T-cell (primary cell): Measurements from ENCODE around the gene NUP210. TPM values are rescaled to one million over a fixed set of nuclear protein-coding genes. Genes with fewer than 3 reads are reported as not detected.

Source experiments
- ATAC-seq, 4 experiments: fragments of 200-7000 bp in 3 of 4; fragments of 150-1000 bp in 1 of 4; cut with Tn5 transposase; replicated peaks in 1 of 4; 1 replicate in 3 of 4; 2 replicates in 1 of 4; pipeline ENCODE4 v1.10.0; 2021; ENCODE audit warnings: moderate library complexity in 3 of 4, mild to moderate bottlenecking in 2 of 4, moderate number of reproducible peaks in 1 of 4
- CTCF ChIA-PET, 2 donors: fragments of 300-600 bp; sonication (Branson Sonifier 250); formaldehyde crosslinking; loops; one replicate each; lab custom pipeline; 2022; ENCODE audit warnings: antibody characterized with exemption in 2 of 2; lab: Charles Lee
- POLR2A ChIA-PET, 2 donors: fragments of 300-600 bp; sonication (Branson Sonifier 250); formaldehyde crosslinking; loops; one replicate each; lab custom pipeline; 2022; ENCODE audit warnings: antibody characterized with exemption in 2 of 2; lab: Charles Lee
- DNase-seq, 35 experiments: peaks; one replicate each; pipeline versions ENCODE4 v3.0.0 to v3.0.0-alpha.2; 2013 to 2023
- H3K27ac ChIP-seq: one replicate; pipeline ENCODE4 v1.5.1; 2013; ENCODE audit warnings: low read length
- H3K27me3 ChIP-seq, 2 experiments: replicated peaks in 1 of 2; 1 replicate in 1 of 2; 2 replicates in 1 of 2; pipeline versions ENCODE4 v1.6.1 to v1.7.0; 2013; ENCODE audit warnings: low read length in 1 of 2, mixed read lengths in 1 of 2; ENCODE audit not compliant: control insufficient read depth in 2 of 2, insufficient read depth in 2 of 2; ENCODE audit errors: extremely low read depth in 1 of 2
- H3K36me3 ChIP-seq, 2 donors: 1 replicate in 1 of 2; 2 replicates in 1 of 2; pipeline versions ENCODE4 v1.6.1 to v1.7.0; 2013; ENCODE audit warnings: low read length in 1 of 2; ENCODE audit not compliant: control insufficient read depth in 2 of 2, insufficient read depth in 1 of 2; ENCODE audit errors: extremely low read depth in 1 of 2
- H3K4me1 ChIP-seq, 2 experiments: 1 replicate in 1 of 2; 2 replicates in 1 of 2; pipeline versions ENCODE4 v1.6.1 to v1.7.0; 2013; ENCODE audit warnings: low read length in 2 of 2, mixed read lengths in 1 of 2; ENCODE audit not compliant: insufficient read depth in 2 of 2, control insufficient read depth in 1 of 2; ENCODE audit errors: extremely low read depth in 1 of 2
- H3K4me3 ChIP-seq, 2 donors: 1 replicate in 1 of 2; 2 replicates in 1 of 2; pipeline versions ENCODE4 v1.5.1 to v1.7.0; 2013; ENCODE audit warnings: mild to moderate bottlenecking in 2 of 2, low read length in 1 of 2, moderate library complexity in 1 of 2; ENCODE audit not compliant: control insufficient read depth in 1 of 2; ENCODE audit errors: extremely low read depth in 1 of 2
- H3K9me3 ChIP-seq: 2 replicates; pipeline ENCODE4 v1.7.0; 2013
- H3K27ac Mint-ChIP-seq, 2 donors: one replicate each; pipeline ENCODE4 v1.8.0; 2020 to 2021; ENCODE audit warnings: mild to moderate bottlenecking in 2 of 2, mixed read lengths in 2 of 2
- H3K27me3 Mint-ChIP-seq, 2 donors: one replicate each; pipeline ENCODE4 v1.8.0; 2021 to 2022; ENCODE audit warnings: mixed read lengths in 2 of 2
- H3K36me3 Mint-ChIP-seq: one replicate; pipeline ENCODE4 v1.8.0; 2021; ENCODE audit warnings: mixed read lengths
- H3K4me1 Mint-ChIP-seq, 3 donors: one replicate each; pipeline ENCODE4 v1.8.0; 2020 to 2022; ENCODE audit warnings: mixed read lengths in 3 of 3, mild to moderate bottlenecking in 1 of 3
- H3K4me3 Mint-ChIP-seq, 3 donors: one replicate each; pipeline ENCODE4 v1.8.0; 2020 to 2022; ENCODE audit warnings: mild to moderate bottlenecking in 3 of 3, mixed read lengths in 3 of 3, moderate library complexity in 3 of 3
- H3K9me3 Mint-ChIP-seq, 3 donors: one replicate each; pipeline ENCODE4 v1.8.0; 2020 to 2022; ENCODE audit warnings: mixed read lengths in 3 of 3
- WGBS: methylation state at CpG from one replicate; pipeline ENCODE4 v1.1.5; 2013; ENCODE audit warnings: missing lambda C conversion rate; ENCODE audit not compliant: insufficient coverage; 5-methylcytosine and 5-hydroxymethylcytosine counted together
- total RNA-seq, 35 experiments: library from RNA in 6 of 35; stranded (reverse) in 6 of 35; fragments of 120-200 nt in 1 of 35; gene quantifications; one replicate each; pipeline versions ENCODE4 v1.2.1 to v1.2.4 and lab custom pipeline; 2013 to 2026

Gene NUP210
- total RNA-seq, result 100 to 1,000 TPM; 117 to 148 (median 125) TPM
- 133 TPM for total RNA-seq (2013)
- total RNA-seq (lab: John Stamatoyannopoulos, UW), result 92.9 to 554 (median 344) reads per million in 29 experiments

DNA sequence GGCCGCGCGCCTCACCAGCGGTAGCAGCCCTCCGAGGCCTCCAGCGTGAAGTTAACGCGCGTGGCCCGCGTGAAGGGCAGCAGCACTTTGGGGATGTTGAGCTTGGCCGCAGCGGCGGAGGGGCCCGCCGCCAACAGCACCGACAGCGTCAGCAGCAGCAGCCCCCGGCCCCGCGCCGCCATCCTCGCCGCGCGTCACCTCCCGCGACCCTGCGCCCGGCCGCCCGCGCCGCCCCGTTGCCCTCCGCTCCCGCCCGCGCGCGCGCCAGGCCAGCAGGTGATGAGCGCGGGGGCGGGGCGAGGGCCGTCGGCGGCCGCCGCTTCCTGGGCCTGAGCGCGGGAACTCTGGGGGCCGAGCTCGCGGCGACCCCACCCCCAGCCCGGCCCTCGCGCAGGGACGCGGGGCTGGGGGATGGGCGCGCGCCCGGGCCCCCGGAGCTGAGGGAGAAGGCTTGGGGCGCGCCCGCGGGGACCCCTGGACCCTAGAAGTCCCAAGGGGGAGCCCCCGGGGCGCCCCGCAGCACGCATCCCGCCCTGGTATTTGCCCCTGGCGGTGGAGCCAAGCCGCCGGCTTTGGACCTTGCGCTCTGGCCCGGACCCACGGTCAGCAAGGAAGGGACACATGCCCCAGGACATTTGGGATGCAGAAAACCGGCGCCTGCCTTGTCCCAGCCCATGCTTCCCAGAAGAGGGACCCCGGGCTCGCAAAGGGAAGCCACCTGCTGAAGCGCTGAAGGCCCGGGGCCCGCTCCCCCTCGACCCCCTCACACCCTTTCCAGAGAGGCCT lies at the start of gene NUP210:
Gene NUP210 (minus strand): TSS at position 278 of the 786 bp plus-strand sequence. CDS start 96 bp downstream, at position 182.
- Mint-ChIP-seq H3K27me3 (no peaks in the 10 kb centered on the region), H3K9me3 (no peaks in the 10 kb centered on the region), H3K4me1 (peaks cover 70 to 73% (median 73%) of the 10 kb centered on the region in 3 donors), H3K27ac (peak within 1 kb of the TSS; percentile 97 to 99), H3K36me3 (no peaks in the 10 kb centered on the region), H3K4me3 (peak within 1 kb of the TSS; percentile 92 to 98 (median 94))
- H3K36me3 ChIP-seq, result no peaks in the 10 kb centered on the region
- peak within 1 kb of the TSS; percentile 97 for H3K27ac ChIP-seq
- DNase-seq (peak in 18 of 35 experiments; percentile 14 to 69 (median 38)), ATAC-seq (peak in 3 of 4 experiments; percentile 56 to 61 (median 59))
- no peaks in the 10 kb centered on the region for H3K9me3 ChIP-seq
- POLR2A ChIA-PET, result interaction anchor here in 1 of 2 donors (0.8 kb wide), 1 partner anchor 33 kb away, joined by 3 read pairs; no protein-coding TSS in a partner anchor
- CTCF ChIA-PET, result interaction anchor here (0.6 to 6.2 kb wide), 6 partner anchors 8 to 328 kb away, joined by 3 to 56 read pairs (median 4); partner anchors contain the start of gene HDAC11 (in 1 of the 2)
- peaks cover 48 to 64% of the 10 kb centered on the region in 2 experiments for H3K4me1 ChIP-seq
- under 1% methylated on average over 87 of the region's 90 CpGs for WGBS
- peak within 1 kb of the TSS; percentile 75 to 80 for H3K4me3 ChIP-seq
- H3K27me3 ChIP-seq, result no peaks in the 10 kb centered on the region

DNA sequence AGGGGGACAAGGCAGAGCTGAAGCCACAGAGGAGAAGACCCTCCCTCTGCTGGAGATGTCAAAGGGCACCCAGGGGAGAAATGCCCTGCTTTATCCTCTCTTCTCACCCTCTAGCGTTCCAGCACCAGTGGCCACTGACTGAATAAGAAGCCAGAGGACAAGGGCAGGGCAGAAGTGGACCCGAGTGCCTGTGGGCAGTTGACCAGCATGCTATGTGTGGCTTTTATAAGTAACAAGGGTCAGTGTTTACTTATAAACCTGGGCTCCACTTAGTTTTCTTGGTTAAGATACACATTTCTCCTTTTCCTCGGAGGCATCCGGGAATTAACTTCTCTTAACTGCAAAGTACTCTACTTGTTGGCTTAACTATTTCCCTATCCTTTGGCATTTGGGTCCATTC lies 46.7 kb upstream of the NUP210 start:
- CTCF ChIA-PET, result interaction anchor here (0.5 to 0.7 kb wide), 2 partner anchors 13 to 459 kb away, joined by 3 read pairs; partner anchors contain the start of gene HDAC11 (in 1 of the 2)
- no peaks in the 10 kb centered on the region for H3K9me3 Mint-ChIP-seq
- ATAC-seq (no peak), DNase-seq (no peak)
- Histone ChIP-seq H3K4me1 (no peaks in the 10 kb centered on the region), H3K36me3 (no peaks in the 10 kb centered on the region), H3K27me3 (peaks cover 2 to 35% of the 10 kb centered on the region in 2 experiments), H3K9me3 (no peaks in the 10 kb centered on the region), H3K4me3 (no peak overlapping the region), H3K27ac (no peak overlapping the region)
- H3K4me3 Mint-ChIP-seq, result no peak overlapping the region
- H3K36me3 Mint-ChIP-seq, result no peaks in the 10 kb centered on the region
- peaks cover 4 to 20% of the 10 kb centered on the region in 2 donors for H3K27me3 Mint-ChIP-seq
- H3K27ac Mint-ChIP-seq, result no peak overlapping the region
- WGBS, result 90% methylated on average over 2 of the region's 4 CpGs
- POLR2A ChIA-PET, result no interaction called here
- no peaks in the 10 kb centered on the region for H3K4me1 Mint-ChIP-seq

DNA sequence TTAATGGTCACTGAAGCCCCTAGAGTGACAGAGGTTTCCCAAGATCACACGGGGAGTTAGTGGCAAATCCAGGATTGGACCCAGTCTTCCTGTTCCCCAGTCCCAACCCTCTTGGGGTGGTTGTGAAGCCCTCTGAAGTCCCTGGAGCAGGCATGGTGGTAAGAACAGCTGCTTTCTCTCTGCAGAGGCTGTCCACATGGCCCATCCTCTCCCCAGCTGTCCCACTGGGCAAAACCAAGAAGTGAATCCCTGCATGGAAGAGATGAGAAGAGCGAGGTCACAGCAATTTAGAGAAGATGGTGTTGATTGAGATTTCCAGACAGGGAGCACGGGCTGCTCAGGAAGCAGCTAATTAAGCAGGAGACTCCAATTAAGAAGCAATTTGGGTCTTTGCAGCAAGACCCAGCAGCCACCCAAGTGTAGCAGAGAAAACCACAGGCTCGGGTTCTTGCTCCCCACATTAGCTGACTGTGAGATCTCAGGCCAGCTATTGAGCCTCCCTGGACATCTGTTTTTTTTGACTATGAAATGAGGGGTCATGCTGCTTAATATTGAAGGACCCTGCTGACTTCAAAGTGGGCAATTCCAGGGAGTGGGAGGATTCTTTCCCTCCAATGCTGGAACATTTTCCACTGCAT lies 45.2 kb upstream of the NUP210 start:
- Mint-ChIP-seq H3K4me3 (no peak overlapping the region), H3K9me3 (no peaks in the 10 kb centered on the region), H3K4me1 (peaks cover 0 to 5% (median 4%) of the 10 kb centered on the region in 3 donors), H3K27ac (no peak overlapping the region), H3K36me3 (no peaks in the 10 kb centered on the region), H3K27me3 (peaks cover 4 to 20% of the 10 kb centered on the region in 2 donors)
- POLR2A ChIA-PET, result no interaction called here
- Histone ChIP-seq H3K36me3 (no peaks in the 10 kb centered on the region), H3K9me3 (no peaks in the 10 kb centered on the region), H3K4me3 (no peak overlapping the region), H3K27ac (no peak overlapping the region), H3K4me1 (no peaks in the 10 kb centered on the region), H3K27me3 (peaks cover 2 to 42% of the 10 kb centered on the region in 2 experiments)
- DNase-seq (no peak), ATAC-seq (no peak)
- CTCF ChIA-PET, result no interaction called here
- 49% methylated on average over 3 of the region's 4 CpGs for WGBS

DNA sequence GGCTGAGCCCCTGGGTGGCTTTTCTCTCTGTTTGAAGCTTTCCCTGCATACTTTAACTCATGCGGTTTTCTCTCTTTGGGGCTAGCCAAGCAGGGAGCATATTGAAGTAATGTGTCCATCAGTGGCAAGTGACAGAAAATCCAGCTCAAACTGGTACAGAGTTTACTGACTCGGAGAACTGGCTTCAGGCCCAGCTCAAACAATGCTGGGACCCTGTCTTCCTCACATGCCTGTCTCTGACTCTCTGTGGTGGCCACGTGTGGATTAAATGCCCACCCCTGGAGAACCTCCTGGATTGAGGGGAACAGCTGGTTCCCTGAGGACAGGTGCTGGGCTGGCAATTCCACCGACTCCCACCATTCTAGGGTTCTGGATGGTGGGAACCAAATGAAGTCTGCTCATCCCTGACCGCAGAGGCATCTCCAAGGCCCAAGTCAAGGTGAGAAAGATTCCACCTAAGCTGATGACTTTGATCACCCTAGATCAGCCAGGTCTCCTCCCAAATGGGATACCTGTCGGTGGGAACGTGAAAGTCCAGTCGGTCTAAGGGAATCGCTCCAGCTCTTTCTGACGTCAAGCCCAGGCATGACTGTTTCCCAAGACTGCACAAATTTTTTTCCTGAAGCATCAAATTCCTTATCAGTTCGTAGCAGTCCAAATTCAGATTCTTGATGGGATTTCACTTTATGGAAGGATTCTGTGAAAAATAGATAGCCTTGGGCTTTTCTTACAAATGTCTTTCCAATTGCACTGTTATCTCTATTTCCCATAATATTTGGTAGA lies 43.7 kb upstream of the NUP210 start:
- peaks cover 2 to 44% of the 10 kb centered on the region in 2 experiments for H3K27me3 ChIP-seq
- peaks cover 0 to 5% (median 4%) of the 10 kb centered on the region in 3 donors for H3K4me1 Mint-ChIP-seq
- H3K36me3 Mint-ChIP-seq, result no peaks in the 10 kb centered on the region
- POLR2A ChIA-PET, result interaction anchor here in 1 of 2 donors (0.6 kb wide), 1 partner anchor 453 kb away, joined by 5 read pairs; no protein-coding TSS in a partner anchor
- no peak for ATAC-seq
- no peaks in the 10 kb centered on the region for H3K36me3 ChIP-seq
- no peak overlapping the region for H3K4me3 ChIP-seq
- no peaks in the 10 kb centered on the region for H3K4me1 ChIP-seq
- H3K9me3 Mint-ChIP-seq, result no peaks in the 10 kb centered on the region
- H3K27ac ChIP-seq, result no peak overlapping the region
- peaks cover 4 to 20% of the 10 kb centered on the region in 2 donors for H3K27me3 Mint-ChIP-seq
- no peak overlapping the region for H3K4me3 Mint-ChIP-seq
- no peaks in the 10 kb centered on the region for H3K9me3 ChIP-seq
- 90% methylated on average over 9 of the region's 11 CpGs for whole genome bisulfite sequencing
- no peak overlapping the region for H3K27ac Mint-ChIP-seq
- no peak for DNase-seq
- CTCF ChIA-PET, result interaction anchor here in 1 of 2 donors (0.6 to 3.9 kb wide), 2 partner anchors 371 to 563 kb away, joined by 3 to 13 read pairs; no protein-coding TSS in a partner anchor

DNA sequence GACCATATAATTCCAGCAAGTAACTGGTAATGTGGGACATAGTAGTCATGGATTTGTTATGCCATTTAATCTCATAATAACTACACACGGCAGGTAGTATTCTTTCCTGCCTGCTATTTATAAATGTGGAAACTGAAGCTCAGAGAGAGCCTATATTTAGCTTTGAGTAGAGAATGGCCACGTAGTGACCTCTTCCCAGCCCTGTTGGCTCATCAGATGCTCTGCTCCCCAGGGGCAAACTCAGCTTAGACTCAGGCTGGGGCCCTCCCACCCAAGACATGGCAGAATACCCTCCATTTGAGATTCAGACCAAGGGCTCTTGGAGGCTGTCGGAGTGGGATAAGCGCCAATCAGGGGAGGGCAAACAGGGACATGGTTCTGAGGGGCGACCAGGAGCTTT lies 42.7 kb upstream of the NUP210 start:
- 89% methylated on average over 3 of the region's 5 CpGs for WGBS
- H3K4me3 ChIP-seq, result no peak overlapping the region
- no peaks in the 10 kb centered on the region for H3K4me1 ChIP-seq
- no peak for DNase-seq
- no peaks in the 10 kb centered on the region for H3K36me3 Mint-ChIP-seq
- CTCF ChIA-PET, result interaction anchor here (0.7 to 3.9 kb wide), 4 partner anchors 17 to 394 kb away, joined by 3 to 13 read pairs (median 4); partner anchors contain the start of gene HDAC11 (in 1 of the 2)
- peaks cover 0 to 44% of the 10 kb centered on the region in 2 experiments for H3K27me3 ChIP-seq
- H3K27ac Mint-ChIP-seq, result peak overlapping the region in 1 of 2 donors; percentile 49
- no peaks in the 10 kb centered on the region for H3K9me3 Mint-ChIP-seq
- peaks cover 0 to 5% (median 4%) of the 10 kb centered on the region in 3 donors for H3K4me1 Mint-ChIP-seq
- H3K4me3 Mint-ChIP-seq, result no peak overlapping the region
- ATAC-seq, result no peak
- no peaks in the 10 kb centered on the region for H3K36me3 ChIP-seq
- POLR2A ChIA-PET, result interaction anchor here in 1 of 2 donors (0.6 kb wide), 1 partner anchor 452 kb away, joined by 5 read pairs; no protein-coding TSS in a partner anchor
- no peak overlapping the region for H3K27ac ChIP-seq
- H3K9me3 ChIP-seq, result no peaks in the 10 kb centered on the region
- peaks cover 4 to 20% of the 10 kb centered on the region in 2 donors for H3K27me3 Mint-ChIP-seq
